Measurements from ENCODE around the gene FITM2. TPM values are rescaled to one million over a fixed set of nuclear protein-coding genes. Genes with fewer than 3 reads are reported as not detected.

FITM2 gene
- total RNA-seq, 1 experiment from 2014 or later: 7.2 TPM

DNA sequence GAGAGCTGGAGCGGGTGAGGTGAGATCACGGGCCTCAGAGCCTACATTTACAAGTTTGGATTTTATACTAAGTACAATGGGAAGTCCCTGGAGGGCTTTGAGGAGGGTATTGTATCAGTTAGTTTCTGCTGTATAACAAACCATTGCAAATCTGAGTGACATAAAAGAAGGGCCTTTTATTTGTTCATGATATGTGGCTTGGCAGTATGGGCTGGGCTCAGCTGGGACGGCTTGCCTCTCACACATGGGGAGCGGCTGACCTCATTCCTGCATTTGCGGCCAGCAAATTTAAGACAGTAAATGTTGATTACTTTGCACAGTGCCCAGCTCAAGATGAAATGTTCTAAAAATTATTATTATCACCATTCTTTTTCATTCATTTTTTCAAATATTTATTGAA is 42.2 kb downstream of the FITM2 start:
- H3K27ac Mint-ChIP-seq (ENCODE audit: low read depth, unreplicated experiment): no peak overlapping the region
- H3K4me1 Mint-ChIP-seq (ENCODE audit: insufficient read depth, unreplicated experiment): no peaks in the 10 kb centered on the region
- no peak for DNase-seq (ENCODE audit: unreplicated experiment)
- intact Hi-C loops (cut with micrococcal nuclease): no loop called here
- BruUV-seq (replicated peaks): no TSS peak
- TF ChIP-seq, protein P1, sequence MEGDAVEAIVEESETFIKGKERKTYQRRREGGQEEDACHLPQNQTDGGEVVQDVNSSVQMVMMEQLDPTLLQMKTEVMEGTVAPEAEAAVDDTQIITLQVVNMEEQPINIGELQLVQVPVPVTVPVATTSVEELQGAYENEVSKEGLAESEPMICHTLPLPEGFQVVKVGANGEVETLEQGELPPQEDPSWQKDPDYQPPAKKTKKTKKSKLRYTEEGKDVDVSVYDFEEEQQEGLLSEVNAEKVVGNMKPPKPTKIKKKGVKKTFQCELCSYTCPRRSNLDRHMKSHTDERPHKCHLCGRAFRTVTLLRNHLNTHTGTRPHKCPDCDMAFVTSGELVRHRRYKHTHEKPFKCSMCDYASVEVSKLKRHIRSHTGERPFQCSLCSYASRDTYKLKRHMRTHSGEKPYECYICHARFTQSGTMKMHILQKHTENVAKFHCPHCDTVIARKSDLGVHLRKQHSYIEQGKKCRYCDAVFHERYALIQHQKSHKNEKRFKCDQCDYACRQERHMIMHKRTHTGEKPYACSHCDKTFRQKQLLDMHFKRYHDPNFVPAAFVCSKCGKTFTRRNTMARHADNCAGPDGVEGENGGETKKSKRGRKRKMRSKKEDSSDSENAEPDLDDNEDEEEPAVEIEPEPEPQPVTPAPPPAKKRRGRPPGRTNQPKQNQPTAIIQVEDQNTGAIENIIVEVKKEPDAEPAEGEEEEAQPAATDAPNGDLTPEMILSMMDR (IDR thresholded peaks at IDR 0.05; ENCODE audit: unreplicated experiment): no peak
- CTCF ChIA-PET: interaction anchor here (0.6 to 0.8 kb wide), 2 partner anchors 57 to 103 kb away, joined by 3 read pairs; no protein-coding TSS in a partner anchor
- H3K9me3 Mint-ChIP-seq (ENCODE audit: unreplicated experiment): no peaks in the 10 kb centered on the region
- H3K27me3 Mint-ChIP-seq (ENCODE audit: insufficient read depth, unreplicated experiment): peaks cover 17% of the 10 kb centered on the region
- H3K4me3 Mint-ChIP-seq (ENCODE audit: unreplicated experiment): no peak overlapping the region
- POLR2A ChIA-PET: no interaction called here
- no peaks in the 10 kb centered on the region for H3K36me3 Mint-ChIP-seq (ENCODE audit: insufficient read depth, unreplicated experiment)

- BruUV-seq (replicated peaks): no TSS peak
- Mint-ChIP-seq H3K4me1 (ENCODE audit: insufficient read depth, unreplicated experiment) (no peaks in the 10 kb centered on the region), H3K4me3 (ENCODE audit: unreplicated experiment) (no peak overlapping the region), H3K36me3 (ENCODE audit: insufficient read depth, unreplicated experiment) (no peaks in the 10 kb centered on the region), H3K27me3 (ENCODE audit: insufficient read depth, unreplicated experiment) (peaks cover 44% of the 10 kb centered on the region), H3K9me3 (ENCODE audit: unreplicated experiment) (no peaks in the 10 kb centered on the region), H3K27ac (ENCODE audit: low read depth, unreplicated experiment) (no peak overlapping the region)
- DNase-seq (ENCODE audit: unreplicated experiment): peak; percentile 22
- ChIA-PET CTCF (interaction anchor here (0.5 to 3.9 kb wide), 6 partner anchors 22 to 1569 kb away, joined by 3 to 25 read pairs (median 6); partner anchors contain the start of gene FITM2), POLR2A (no interaction called here)
- intact Hi-C loops (cut with micrococcal nuclease): no loop called here
- TF ChIP-seq, protein P1 (IDR thresholded peaks at IDR 0.05; ENCODE audit: unreplicated experiment): no peak
Observed at GRCh38 chr20:44264287-44264686, 46.7 kb downstream of the FITM2 start.

DNA sequence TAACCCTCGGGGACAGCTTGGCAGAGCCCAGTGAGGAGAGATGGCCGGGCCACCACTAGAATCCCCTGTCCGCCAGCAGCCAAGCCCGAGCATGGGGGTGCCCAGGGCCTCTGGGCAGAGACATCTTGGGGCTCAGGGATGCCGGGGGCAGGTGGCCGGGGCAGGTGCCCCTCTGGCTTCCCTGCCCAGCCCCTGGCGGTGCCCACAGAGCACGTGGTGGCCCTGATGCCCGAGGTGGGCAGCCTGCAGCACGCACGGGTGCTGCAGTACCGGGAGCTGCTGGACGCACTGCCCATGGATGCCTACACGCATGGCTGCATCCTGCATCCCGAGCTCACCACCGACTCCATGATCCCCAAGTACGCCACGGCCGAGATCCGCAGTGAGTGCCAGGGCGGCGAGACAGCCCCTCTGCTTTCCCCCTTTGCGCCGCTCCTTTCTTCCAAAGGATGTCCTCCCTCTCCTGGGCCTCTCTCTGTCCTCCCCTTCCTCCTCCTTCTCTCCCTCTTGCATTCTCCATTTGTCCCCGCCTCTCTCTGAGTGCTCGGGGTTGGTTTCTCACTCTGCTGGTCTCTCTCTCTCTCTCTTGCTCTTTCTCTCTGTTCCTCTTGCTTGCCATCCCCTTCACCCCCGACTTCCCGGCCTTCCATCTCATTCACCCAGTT is 52.6 kb downstream of the FITM2 start:
- H3K36me3 Mint-ChIP-seq (ENCODE audit: insufficient read depth, unreplicated experiment): no peaks in the 10 kb centered on the region
- TF ChIP-seq, protein P1 (IDR thresholded peaks at IDR 0.05; ENCODE audit: unreplicated experiment): no peak
- H3K27ac Mint-ChIP-seq (ENCODE audit: low read depth, unreplicated experiment): no peak overlapping the region
- no peak overlapping the region for H3K4me3 Mint-ChIP-seq (ENCODE audit: unreplicated experiment)
- ChIA-PET POLR2A (no interaction called here), CTCF (interaction anchor here (0.7 kb wide), 1 partner anchor 41 kb away, joined by 3 read pairs; no protein-coding TSS in a partner anchor)
- BruUV-seq (replicated peaks): no TSS peak
- H3K4me1 Mint-ChIP-seq (ENCODE audit: insufficient read depth, unreplicated experiment): no peaks in the 10 kb centered on the region
- intact Hi-C loops (cut with micrococcal nuclease): no loop called here
- peaks cover 39% of the 10 kb centered on the region for H3K27me3 Mint-ChIP-seq (ENCODE audit: insufficient read depth, unreplicated experiment)
- DNase-seq (ENCODE audit: unreplicated experiment): no peak
- H3K9me3 Mint-ChIP-seq (ENCODE audit: unreplicated experiment): no peaks in the 10 kb centered on the region

DNA sequence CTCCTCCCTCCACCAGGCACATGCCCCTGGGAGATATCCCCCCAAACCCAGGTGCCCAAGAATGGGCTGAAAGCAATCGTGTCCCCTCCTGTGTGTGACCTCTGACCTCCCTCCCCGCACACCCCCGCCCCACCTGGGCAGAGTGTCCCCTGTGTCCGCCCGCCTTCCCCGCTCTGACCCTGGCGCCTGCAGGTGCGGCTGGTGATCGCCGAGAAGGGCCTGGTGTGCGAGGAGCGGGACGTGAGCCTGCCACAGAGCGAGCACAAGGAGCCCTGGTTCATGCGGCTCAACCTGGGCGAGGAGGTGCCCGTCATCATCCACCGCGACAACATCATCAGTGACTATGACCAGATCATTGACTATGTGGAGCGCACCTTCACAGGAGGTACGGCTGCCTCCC is 54.0 kb downstream of the FITM2 start:
- no peak for DNase-seq (ENCODE audit: unreplicated experiment)
- intact Hi-C loops (cut with micrococcal nuclease): no loop called here

More for the DNA sequence above, 54.0 kb downstream of the FITM2 start:
- Mint-ChIP-seq H3K4me3 (ENCODE audit: unreplicated experiment) (no peak overlapping the region), H3K36me3 (ENCODE audit: insufficient read depth, unreplicated experiment) (no peaks in the 10 kb centered on the region), H3K9me3 (ENCODE audit: unreplicated experiment) (no peaks in the 10 kb centered on the region), H3K27ac (ENCODE audit: low read depth, unreplicated experiment) (no peak overlapping the region), H3K27me3 (ENCODE audit: insufficient read depth, unreplicated experiment) (peaks cover 32% of the 10 kb centered on the region), H3K4me1 (ENCODE audit: insufficient read depth, unreplicated experiment) (no peaks in the 10 kb centered on the region)
- CTCF ChIA-PET: no interaction called here
- POLR2A ChIA-PET: no interaction called here
- BruUV-seq (replicated peaks): no TSS peak
- TF ChIP-seq, protein P1 (IDR thresholded peaks at IDR 0.05; ENCODE audit: unreplicated experiment): no peak
